HUES6 (cell line): ENCODE data around the gene MRPS34.
A peak's percentile ranks its signal among the peaks of the same experiment; 100 is the strongest.

Source experiments
- H3K27ac ChIP-seq: 2 replicates; pipeline ENCODE4 v1.7.0; 2013; ENCODE audit warnings: low read depth, mild to moderate bottlenecking, low read length, inconsistent platforms
- H3K27me3 ChIP-seq: 2 replicates; pipeline ENCODE4 v1.6.1; 2013; ENCODE audit warnings: low read length; ENCODE audit not compliant: control insufficient read depth, insufficient read depth
- H3K36me3 ChIP-seq: 2 replicates; pipeline ENCODE4 v1.6.1; 2013; ENCODE audit warnings: low read length; ENCODE audit not compliant: control insufficient read depth, insufficient read depth
- H3K4me1 ChIP-seq: 2 replicates; pipeline ENCODE4 v1.6.1; 2013; ENCODE audit warnings: low read length; ENCODE audit not compliant: control insufficient read depth, insufficient read depth
- H3K4me3 ChIP-seq: 2 replicates; pipeline ENCODE4 v1.5.1; 2013; ENCODE audit warnings: low read depth, low read length
- H3K9ac ChIP-seq: one replicate; pipeline ENCODE4 v1.6.1; 2013; ENCODE audit warnings: mild to moderate bottlenecking, low read length
- H3K9me3 ChIP-seq: 2 replicates; pipeline ENCODE4 v1.6.1; 2013; ENCODE audit warnings: low read depth, low read length; ENCODE audit not compliant: control insufficient read depth, insufficient read depth

Gene MRPS34

DNA sequence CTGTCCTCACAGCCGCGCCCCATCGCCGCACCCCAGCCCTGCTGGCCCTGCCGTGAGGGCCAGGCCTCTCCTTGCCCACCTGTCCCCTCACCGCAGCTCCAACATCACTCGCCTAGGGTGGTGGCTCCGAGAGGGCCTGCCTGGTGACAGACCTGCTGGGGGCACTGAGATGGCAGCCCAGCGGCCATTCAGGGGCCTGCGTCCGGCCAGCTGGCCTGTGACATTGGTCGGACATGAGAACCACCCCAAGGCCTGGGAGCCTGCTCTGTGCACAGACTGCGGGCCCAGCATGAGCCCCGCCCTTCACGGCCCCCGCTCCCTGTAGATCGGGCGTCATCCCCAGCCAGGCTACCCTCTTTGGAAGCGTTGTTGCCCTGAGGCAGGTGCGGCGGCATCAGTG lies 13.4 kb downstream of the MRPS34 start:
- Histone ChIP-seq H3K4me3 (no peak overlapping the region), H3K36me3 (peaks cover 27% of the 10 kb centered on the region), H3K27me3 (no peaks in the 10 kb centered on the region), H3K27ac (no peak overlapping the region), H3K9ac (no peak overlapping the region), H3K4me1 (peaks cover 7% of the 10 kb centered on the region), H3K9me3 (no peaks in the 10 kb centered on the region)

DNA sequence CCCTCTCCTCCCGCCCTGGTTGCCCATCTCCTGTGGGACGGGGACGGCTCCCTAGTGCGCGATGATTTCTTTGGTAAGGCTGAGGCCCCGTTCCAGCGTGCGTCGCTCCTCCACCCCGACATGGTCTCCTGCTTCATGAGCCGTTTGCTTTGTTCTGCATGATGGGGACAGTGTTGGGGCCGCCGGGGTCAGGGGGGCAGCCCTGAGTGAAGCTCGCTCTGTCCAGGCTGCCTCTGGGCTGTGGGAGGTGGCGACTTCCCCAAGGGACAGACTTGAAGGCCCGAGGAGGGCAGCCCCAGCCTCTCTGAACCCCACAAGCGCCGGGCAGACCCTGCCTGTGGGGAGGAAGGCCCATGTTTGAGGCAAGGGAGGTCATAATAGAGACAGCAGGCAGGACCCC lies 14.0 kb downstream of the MRPS34 start:
- Histone ChIP-seq H3K27ac (no peak overlapping the region), H3K27me3 (no peaks in the 10 kb centered on the region), H3K4me1 (peaks cover 2% of the 10 kb centered on the region; the same call in 1 of the 2 replicates), H3K36me3 (peaks cover 29% of the 10 kb centered on the region), H3K9me3 (no peaks in the 10 kb centered on the region), H3K4me3 (no peak overlapping the region), H3K9ac (no peak overlapping the region)

DNA sequence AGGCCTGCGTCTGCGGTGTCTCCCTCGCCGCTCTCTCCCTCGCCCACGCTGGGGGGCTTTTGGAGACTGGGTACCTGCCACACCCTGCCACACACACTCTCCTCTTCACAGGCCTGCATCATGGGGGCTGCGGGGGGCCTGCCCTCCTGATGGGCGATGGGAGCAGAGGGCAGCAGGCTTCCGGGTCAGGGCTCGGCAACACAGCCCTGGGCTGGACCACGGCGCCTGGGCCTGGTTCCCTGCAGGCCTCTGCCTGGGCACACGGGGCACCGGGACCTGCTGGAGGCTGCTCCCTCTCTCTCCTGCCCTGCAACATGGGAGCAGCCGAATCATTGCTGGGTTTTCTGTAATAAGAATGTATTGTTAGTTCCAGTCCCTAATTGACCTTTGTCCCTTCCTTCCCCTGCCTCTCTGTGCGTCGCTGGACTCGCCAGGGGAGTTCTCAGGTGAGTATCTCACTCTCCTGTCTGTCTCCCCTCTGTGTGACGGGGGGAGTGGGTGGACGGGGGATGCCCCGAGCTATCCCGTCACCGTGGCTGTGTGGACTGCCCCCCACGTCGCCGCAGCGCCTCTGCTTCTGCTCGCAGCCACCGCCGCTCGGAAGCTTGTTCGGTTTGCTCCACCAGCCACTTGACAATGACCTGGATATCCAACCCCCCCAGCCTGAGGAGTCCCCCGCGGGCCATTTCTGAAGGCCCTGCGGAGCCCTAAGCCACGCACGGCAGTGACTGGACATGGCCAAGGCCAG lies 15.0 kb downstream of the MRPS34 start:
- H3K36me3 ChIP-seq: peaks cover 29% of the 10 kb centered on the region

DNA sequence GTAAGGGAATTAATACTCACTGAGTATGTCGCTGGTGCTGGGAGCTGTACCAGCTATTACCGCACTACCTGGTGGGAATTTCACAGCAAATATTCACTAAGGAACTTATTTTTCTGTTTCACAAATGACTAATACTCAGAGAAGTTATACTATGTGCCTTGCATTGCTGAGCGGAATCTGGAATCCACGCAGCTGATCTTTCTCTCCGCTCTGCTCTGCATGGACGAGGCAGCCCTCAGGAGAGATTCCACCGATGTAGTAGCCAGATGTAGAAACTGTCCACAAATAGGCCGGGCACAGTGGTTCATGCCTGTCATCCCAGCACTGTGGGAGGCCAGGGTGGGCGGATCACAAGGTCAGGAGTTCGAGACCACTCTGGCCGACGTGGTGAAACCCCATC lies 18.7 kb downstream of the MRPS34 start:
- Histone ChIP-seq H3K4me3 (no peak overlapping the region), H3K9me3 (no peaks in the 10 kb centered on the region), H3K9ac (no peak overlapping the region), H3K27ac (no peak overlapping the region), H3K4me1 (no peaks in the 10 kb centered on the region), H3K27me3 (no peaks in the 10 kb centered on the region), H3K36me3 (peaks cover 26% of the 10 kb centered on the region)

More for the DNA sequence above, 15.0 kb downstream of the MRPS34 start:
- Histone ChIP-seq H3K4me1 (no peaks in the 10 kb centered on the region), H3K27ac (no peak overlapping the region), H3K9me3 (no peaks in the 10 kb centered on the region), H3K9ac (no peak overlapping the region), H3K4me3 (no peak overlapping the region), H3K27me3 (no peaks in the 10 kb centered on the region)

DNA sequence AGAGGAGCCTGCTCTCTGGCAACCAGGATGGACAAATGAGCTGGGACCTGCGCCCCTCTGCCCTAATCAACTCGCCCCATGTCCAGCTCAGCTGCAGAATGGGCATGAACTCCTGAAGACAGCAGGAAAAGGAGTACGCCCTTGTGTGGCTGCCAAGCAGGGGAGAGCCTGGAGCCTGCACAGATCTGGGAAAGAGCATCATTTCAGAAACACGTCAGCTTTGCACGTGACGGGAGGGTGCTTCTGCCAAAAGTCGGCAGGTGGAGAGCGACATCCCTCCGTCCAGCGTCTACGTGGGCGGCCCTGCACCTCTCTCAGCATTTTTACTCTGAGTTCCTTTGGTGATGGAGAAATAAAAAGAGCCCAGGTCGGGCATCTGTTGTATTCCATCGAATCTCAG lies 20.1 kb downstream of the MRPS34 start:
- no peak overlapping the region for H3K4me3 ChIP-seq
- no peak overlapping the region for H3K9ac ChIP-seq
- H3K9me3 ChIP-seq: no peaks in the 10 kb centered on the region
- H3K4me1 ChIP-seq: no peaks in the 10 kb centered on the region
- H3K27ac ChIP-seq: no peak overlapping the region
- peaks cover 38% of the 10 kb centered on the region for H3K36me3 ChIP-seq
- no peaks in the 10 kb centered on the region for H3K27me3 ChIP-seq

DNA sequence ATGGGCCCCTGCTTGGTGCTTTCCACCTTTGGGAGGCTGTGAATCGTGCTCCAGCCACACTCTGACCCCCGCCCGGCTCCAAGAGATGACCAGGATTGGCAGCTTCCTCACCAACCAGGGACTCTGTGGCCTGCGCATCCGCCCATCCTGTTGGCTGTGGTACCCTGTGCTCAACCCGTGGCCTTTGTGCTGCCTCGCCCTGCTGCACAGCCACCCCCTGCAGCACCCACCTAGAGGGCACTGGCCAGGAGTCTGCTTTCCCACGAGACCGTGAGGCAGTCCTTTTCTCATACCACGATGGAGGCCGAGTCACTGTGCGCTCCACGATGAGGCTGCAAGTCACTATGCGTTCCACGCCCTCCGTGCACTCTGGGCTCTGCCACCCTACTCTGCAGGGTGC lies 21.0 kb downstream of the MRPS34 start:
- no peaks in the 10 kb centered on the region for H3K4me1 ChIP-seq
- H3K9me3 ChIP-seq: no peaks in the 10 kb centered on the region
- no peak overlapping the region for H3K27ac ChIP-seq
- no peaks in the 10 kb centered on the region for H3K27me3 ChIP-seq
- no peak overlapping the region for H3K4me3 ChIP-seq
- peaks cover 47% of the 10 kb centered on the region for H3K36me3 ChIP-seq
- H3K9ac ChIP-seq: no peak overlapping the region

DNA sequence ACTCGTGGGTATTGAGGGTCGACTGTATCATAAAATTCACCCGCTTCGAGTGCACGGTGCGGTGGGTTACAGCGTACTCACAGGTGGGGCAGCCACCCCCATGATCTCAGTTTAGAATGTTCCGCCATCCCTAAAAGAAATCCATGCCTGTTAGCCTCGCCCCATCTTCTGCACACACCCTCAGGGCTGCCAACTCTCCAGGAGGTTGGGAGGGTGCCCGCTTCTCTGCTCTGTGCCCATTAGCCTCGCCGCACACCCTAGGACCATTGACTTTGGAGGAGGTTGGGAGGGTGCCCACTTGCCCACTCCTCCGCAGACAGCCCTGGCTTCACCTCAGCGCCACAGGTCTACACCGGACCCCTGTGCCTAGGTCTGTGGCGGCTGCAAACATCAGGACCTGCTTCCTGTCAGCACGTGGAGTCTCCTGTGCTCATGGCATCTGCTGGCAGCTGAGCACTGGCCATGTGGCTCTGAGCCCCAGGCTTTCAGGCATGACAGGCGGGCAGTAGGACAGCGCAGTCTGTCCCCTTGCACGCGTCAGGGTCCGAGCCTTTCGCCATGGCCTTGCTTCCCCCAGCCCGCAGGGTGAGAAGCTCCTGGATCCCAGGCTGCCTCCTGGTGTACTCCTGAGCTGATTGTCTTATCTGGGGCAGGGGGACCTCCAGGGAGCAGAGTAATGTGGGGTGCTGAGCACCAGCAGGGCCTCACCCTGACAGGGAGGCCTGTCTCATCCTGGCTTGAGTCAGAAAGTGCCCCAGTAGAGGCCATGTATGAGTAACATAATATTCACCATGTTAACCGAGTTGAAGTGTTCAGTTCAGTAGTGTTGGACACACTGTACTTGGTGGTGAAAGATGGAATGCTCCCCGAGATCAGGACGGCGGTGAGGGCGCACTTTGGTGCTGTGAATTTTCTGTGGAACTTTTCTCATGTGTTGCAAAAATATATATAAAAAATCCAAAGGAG lies 23.5 kb downstream of the MRPS34 start:
- no peak overlapping the region for H3K27ac ChIP-seq
- peaks cover 50% of the 10 kb centered on the region for H3K36me3 ChIP-seq
- H3K4me1 ChIP-seq: no peaks in the 10 kb centered on the region
- no peak overlapping the region for H3K9ac ChIP-seq
- H3K9me3 ChIP-seq: no peaks in the 10 kb centered on the region
- no peak overlapping the region for H3K4me3 ChIP-seq
- H3K27me3 ChIP-seq: no peaks in the 10 kb centered on the region

DNA sequence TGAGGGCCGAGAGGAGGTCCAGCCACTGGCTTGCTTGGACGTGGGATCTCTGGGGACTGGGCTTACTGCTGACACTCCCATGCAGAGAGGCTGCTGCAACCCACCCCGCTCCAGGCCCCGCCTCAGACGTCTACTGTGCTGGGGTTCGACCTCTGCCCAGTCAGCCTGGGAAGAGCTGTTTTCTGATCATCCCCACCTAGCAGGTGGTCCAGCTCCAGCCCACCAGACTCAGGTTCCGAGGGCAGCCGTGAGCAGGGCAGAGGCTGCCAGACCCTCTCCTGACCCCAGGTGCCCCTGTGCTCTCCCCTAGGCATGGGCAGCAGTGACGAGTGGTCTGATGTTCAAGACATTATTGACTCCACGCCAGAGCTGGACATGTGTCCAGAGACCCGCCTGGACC lies 25.0 kb downstream of the MRPS34 start:
- peaks cover 52% of the 10 kb centered on the region for H3K36me3 ChIP-seq
- H3K4me1 ChIP-seq: no peaks in the 10 kb centered on the region
- no peaks in the 10 kb centered on the region for H3K9me3 ChIP-seq

DNA sequence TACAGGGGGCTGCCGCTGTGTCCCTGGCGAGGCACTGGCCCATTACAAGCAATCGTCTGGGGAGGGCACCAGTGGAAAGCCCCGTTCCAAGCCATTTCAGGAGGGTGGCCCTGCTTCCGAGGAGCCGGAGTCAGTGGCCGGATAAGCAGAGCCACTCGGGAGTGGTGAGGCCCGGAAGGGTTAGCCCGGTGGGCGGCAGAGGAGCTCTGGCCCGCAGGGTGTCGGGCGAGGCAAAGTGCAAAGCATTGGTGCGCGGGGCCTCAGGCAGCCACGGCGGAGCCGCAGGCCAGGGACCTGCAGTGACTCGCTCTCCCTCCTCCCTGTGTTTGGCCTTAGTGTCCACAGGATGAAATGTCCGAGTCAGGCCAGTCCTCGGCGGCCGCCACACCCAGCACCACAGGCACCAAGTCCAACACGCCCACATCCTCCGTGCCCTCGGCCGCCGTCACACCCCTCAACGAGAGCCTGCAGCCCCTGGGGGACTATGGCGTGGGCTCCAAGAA lies 26.2 kb downstream of the MRPS34 start:
- peaks cover 42% of the 10 kb centered on the region for H3K36me3 ChIP-seq
- no peak overlapping the region for H3K4me3 ChIP-seq
- no peak overlapping the region for H3K9ac ChIP-seq
- no peaks in the 10 kb centered on the region for H3K4me1 ChIP-seq
- H3K9me3 ChIP-seq: no peaks in the 10 kb centered on the region
- no peaks in the 10 kb centered on the region for H3K27me3 ChIP-seq
- H3K27ac ChIP-seq: peak overlapping the region; percentile 75; the same call in 1 of the 2 replicates

More for the DNA sequence above, 25.0 kb downstream of the MRPS34 start:
- Histone ChIP-seq H3K9ac (no peak overlapping the region), H3K27me3 (no peaks in the 10 kb centered on the region), H3K27ac (no peak overlapping the region), H3K4me3 (no peak overlapping the region)

DNA sequence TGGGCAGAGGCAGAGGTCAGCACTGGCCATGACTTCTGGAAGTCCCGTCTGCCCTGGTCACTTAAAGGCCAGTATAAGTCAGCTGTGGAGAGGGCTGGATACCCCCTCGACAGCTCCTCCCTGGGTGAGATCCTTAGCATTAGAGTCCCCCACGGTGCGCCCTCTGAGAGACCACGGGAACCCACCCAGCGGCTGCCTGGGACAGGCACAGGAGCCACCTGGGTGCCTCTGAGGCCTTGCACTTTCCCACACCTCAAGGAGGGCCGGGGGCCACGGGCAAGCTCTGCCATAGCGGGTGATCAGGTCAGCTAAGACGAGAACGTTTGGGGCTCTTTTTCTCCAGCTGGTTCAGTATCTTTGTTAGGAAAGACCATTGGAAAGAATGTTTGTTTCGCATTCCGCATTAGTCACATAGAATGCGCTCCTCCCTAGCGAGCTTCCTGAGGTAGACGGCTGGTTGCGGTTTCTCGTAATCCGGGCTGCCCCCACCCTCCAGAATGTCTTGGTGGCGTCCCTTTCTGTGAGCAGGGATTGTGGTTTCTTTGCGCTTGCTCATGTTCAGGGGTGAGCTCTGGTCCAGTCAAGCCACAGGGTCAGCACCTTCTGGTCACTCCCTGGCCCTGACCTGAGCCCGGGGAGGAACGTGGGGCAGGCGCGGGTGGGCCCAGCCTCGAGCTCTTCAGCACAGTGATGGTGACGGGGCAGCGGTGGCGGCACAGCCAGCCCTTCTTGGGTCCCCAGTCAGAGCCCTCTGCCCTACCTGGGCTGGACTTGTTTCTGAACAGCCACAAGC lies 26.8 kb downstream of the MRPS34 start:
- no peaks in the 10 kb centered on the region for H3K4me1 ChIP-seq
- no peaks in the 10 kb centered on the region for H3K27me3 ChIP-seq
- H3K4me3 ChIP-seq: no peak overlapping the region
- peaks cover 37% of the 10 kb centered on the region for H3K36me3 ChIP-seq
- no peak overlapping the region for H3K9ac ChIP-seq
- H3K9me3 ChIP-seq: no peaks in the 10 kb centered on the region
- peak overlapping the region; percentile 75; the same call in 1 of the 2 replicates for H3K27ac ChIP-seq
